Peyer's patch (tissue), 4 donors: ENCODE measurements around the gene ITPRIP.

Experiments
- CTCF ChIP-seq, 6 experiments: fragments of 450-650 bp in 4 of 6; fragments of 200-600 bp in 2 of 6; sonication (generic) in 1 of 6; IDR thresholded peaks; one replicate each; pipeline ENCODE4 v1.5.1; 2017 to 2019; ENCODE audit warnings: antibody characterized with exemption in 6 of 6, mild to moderate bottlenecking in 3 of 6, moderate library complexity in 1 of 6
- POLR2A ChIP-seq, 2 donors: fragments of 450-650 bp; IDR thresholded peaks; one replicate each; pipeline ENCODE4 v1.5.1; 2017; ENCODE audit warnings: antibody characterized with exemption in 2 of 2, mild to moderate bottlenecking in 2 of 2, moderate library complexity in 2 of 2

GRCh38 chr10:104334965-104335650 is 3.2 kb downstream of the ITPRIP start:
- no peak for TF ChIP-seq CTCF (IDR thresholded peaks at IDR 0.05)
- no peak for TF ChIP-seq POLR2A (IDR thresholded peaks at IDR 0.05)
